Measurements from ENCODE around the gene CD226.
"Not testable (repeated sequence)": the region's sequence is repeated elsewhere in the genome, so short reads cannot be mapped to it uniquely, and the experiment has no call there.

CD226 gene

DNA sequence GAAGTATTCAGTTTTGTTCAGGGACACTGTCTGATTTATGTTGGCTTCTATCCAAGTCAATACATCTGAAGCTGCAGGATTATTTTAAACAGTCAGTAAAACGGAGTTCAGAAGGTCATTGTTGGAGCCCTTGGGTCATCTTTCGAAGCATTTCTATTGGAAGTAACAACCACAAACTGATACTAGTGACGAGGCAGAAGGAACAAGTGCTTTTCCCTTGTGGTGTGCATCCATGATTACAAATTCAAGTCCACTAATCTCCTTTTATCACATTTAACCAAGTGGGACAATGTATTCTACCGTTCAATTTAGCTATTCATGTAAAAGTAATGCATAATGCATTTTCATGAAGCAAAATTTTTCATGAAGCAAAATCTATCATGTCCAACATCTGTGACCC, 76.9 kb downstream of the CD226 start:
- TF ChIP-seq, protein P1, sequence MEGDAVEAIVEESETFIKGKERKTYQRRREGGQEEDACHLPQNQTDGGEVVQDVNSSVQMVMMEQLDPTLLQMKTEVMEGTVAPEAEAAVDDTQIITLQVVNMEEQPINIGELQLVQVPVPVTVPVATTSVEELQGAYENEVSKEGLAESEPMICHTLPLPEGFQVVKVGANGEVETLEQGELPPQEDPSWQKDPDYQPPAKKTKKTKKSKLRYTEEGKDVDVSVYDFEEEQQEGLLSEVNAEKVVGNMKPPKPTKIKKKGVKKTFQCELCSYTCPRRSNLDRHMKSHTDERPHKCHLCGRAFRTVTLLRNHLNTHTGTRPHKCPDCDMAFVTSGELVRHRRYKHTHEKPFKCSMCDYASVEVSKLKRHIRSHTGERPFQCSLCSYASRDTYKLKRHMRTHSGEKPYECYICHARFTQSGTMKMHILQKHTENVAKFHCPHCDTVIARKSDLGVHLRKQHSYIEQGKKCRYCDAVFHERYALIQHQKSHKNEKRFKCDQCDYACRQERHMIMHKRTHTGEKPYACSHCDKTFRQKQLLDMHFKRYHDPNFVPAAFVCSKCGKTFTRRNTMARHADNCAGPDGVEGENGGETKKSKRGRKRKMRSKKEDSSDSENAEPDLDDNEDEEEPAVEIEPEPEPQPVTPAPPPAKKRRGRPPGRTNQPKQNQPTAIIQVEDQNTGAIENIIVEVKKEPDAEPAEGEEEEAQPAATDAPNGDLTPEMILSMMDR (IDR thresholded peaks at IDR 0.05; ENCODE audit: borderline replicate concordance, extremely low read depth, low read length, poor library complexity, severe bottlenecking), result no peak
- TF ChIP-seq EZH2 (IDR thresholded peaks at IDR 0.05; ENCODE audit: borderline replicate concordance, low read depth, low read length, severe bottlenecking), result no peak
- H4K20me1 ChIP-seq (ENCODE audit: insufficient read depth, low read length), result no peaks in the 10 kb centered on the region
- H3K36me3 ChIP-seq (ENCODE audit: insufficient read depth, low read length), result no peaks in the 10 kb centered on the region
- H2AFZ ChIP-seq (ENCODE audit: low read depth, low read length), result no peak overlapping the region
- H3K27me3 ChIP-seq (ENCODE audit: insufficient read depth, low read length, poor library complexity), result no peaks in the 10 kb centered on the region
- no peaks in the 10 kb centered on the region for H3K79me2 ChIP-seq (ENCODE audit: insufficient read depth, low read length)
- H3K27ac ChIP-seq (ENCODE audit: low read length), result no peak overlapping the region
- H3K9me3 ChIP-seq (ENCODE audit: insufficient read depth, low read length, severe bottlenecking), result no peaks in the 10 kb centered on the region
- no peak overlapping the region for H3K9ac ChIP-seq (ENCODE audit: low read depth, low read length)
- H3K4me2 ChIP-seq (ENCODE audit: insufficient read depth, low read length), result no peak overlapping the region
- ATAC-seq (ENCODE audit: insufficient read depth, low read depth) (no peak), DNase-seq (no peak)
- no peaks in the 10 kb centered on the region for H3K4me1 ChIP-seq (ENCODE audit: insufficient read depth, low read length)
- no peak overlapping the region for H3K4me3 ChIP-seq (ENCODE audit: low read depth in 1 of 2, low read length in 2 of 2)

DNA sequence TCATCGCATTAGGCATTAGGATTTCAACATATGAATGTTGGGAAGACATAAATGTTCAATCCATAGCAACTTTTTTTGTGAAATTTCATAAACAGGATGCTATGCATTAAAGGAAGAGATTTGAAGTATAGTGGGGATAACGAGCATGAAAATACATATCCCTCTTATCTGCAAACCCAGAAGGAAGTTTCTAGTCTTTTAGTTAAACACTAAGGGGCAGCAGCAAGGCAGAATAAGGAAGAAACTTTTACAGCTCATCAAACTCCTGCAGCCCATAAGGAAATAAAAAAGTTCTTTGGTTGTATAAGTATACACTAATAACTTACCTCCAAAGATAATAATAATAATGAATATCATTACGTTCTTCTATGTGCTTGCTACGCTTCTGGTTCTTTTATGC, 81.5 kb downstream of the CD226 start:
- H3K4me3 ChIP-seq (ENCODE audit: low read depth in 1 of 2, low read length in 2 of 2), result no peak overlapping the region
- TF ChIP-seq, protein P1 (IDR thresholded peaks at IDR 0.05; ENCODE audit: borderline replicate concordance, extremely low read depth, low read length, poor library complexity, severe bottlenecking), result no peak
- no peak for TF ChIP-seq EZH2 (IDR thresholded peaks at IDR 0.05; ENCODE audit: borderline replicate concordance, low read depth, low read length, severe bottlenecking)
- H4K20me1 ChIP-seq (ENCODE audit: insufficient read depth, low read length), result no peaks in the 10 kb centered on the region
- no peaks in the 10 kb centered on the region for H3K4me1 ChIP-seq (ENCODE audit: insufficient read depth, low read length)
- no peaks in the 10 kb centered on the region for H3K79me2 ChIP-seq (ENCODE audit: insufficient read depth, low read length)
- ATAC-seq (ENCODE audit: insufficient read depth, low read depth) (no peak), DNase-seq (no peak)
- no peaks in the 10 kb centered on the region for H3K36me3 ChIP-seq (ENCODE audit: insufficient read depth, low read length)
- H3K9me3 ChIP-seq (ENCODE audit: insufficient read depth, low read length, severe bottlenecking), result no peaks in the 10 kb centered on the region
- H3K4me2 ChIP-seq (ENCODE audit: insufficient read depth, low read length), result no peak overlapping the region
- no peak overlapping the region for H2AFZ ChIP-seq (ENCODE audit: low read depth, low read length)
- H3K27me3 ChIP-seq (ENCODE audit: insufficient read depth, low read length, poor library complexity), result no peaks in the 10 kb centered on the region
- no peak overlapping the region for H3K27ac ChIP-seq (ENCODE audit: low read length)
- H3K9ac ChIP-seq (ENCODE audit: low read depth, low read length), result no peak overlapping the region

DNA sequence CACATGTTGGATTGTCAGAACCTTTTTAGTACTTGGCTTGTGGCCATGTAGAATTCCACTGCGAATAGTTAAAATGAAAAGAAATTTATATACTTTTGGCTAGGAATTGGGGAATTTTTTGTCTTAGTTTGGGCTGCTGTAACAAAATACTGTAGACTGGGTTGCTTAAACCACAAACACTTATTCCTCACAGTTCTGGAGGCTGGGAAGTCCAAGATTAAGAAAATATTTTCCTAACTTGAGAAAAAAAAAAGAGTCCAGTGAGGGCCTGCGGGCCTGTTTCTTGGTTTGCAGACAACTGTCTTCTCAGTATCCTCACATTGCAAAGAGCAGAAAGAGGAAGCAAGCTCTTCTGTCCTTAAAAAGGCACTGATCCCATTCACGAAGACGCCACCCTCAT, 81.9 kb downstream of the CD226 start:
- DNase-seq, result no peak
- TF ChIP-seq, protein P1 (IDR thresholded peaks at IDR 0.05; ENCODE audit: borderline replicate concordance, extremely low read depth, low read length, poor library complexity, severe bottlenecking), result no peak
- TF ChIP-seq EZH2 (IDR thresholded peaks at IDR 0.05; ENCODE audit: borderline replicate concordance, low read depth, low read length, severe bottlenecking), result no peak

DNA sequence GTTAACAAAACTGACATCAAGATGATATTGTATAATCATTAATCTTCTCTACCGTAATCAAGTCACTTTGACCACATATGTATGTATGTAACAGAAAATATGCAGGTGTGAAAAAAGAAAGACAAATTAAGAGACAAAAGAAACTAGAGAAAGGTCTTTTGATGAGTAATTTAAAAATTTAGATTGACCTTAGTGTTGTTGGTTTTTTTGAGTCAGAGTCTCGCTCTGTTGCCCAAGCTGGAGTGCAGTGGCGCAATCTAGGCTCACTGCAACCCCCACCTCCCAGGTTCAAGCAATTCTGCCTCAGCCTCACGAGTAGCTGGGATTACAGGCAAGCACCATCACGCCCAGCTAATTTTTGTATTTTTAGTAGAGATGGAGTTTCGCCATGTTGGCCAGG, 82.9 kb downstream of the CD226 start:
- not testable (repeated sequence) for H3K4me2 ChIP-seq (ENCODE audit: insufficient read depth, low read length); ATAC-seq (ENCODE audit: insufficient read depth, low read depth); H3K27me3 ChIP-seq (ENCODE audit: insufficient read depth, low read length, poor library complexity); H4K20me1 ChIP-seq (ENCODE audit: insufficient read depth, low read length); H3K4me3 ChIP-seq (ENCODE audit: low read depth in 1 of 2, low read length in 2 of 2); H3K79me2 ChIP-seq (ENCODE audit: insufficient read depth, low read length); H2AFZ ChIP-seq (ENCODE audit: low read depth, low read length); H3K4me1 ChIP-seq (ENCODE audit: insufficient read depth, low read length); H3K27ac ChIP-seq (ENCODE audit: low read length); H3K9me3 ChIP-seq (ENCODE audit: insufficient read depth, low read length, severe bottlenecking); DNase-seq; H3K9ac ChIP-seq (ENCODE audit: low read depth, low read length); H3K36me3 ChIP-seq (ENCODE audit: insufficient read depth, low read length)

More for the DNA sequence above, 81.9 kb downstream of the CD226 start:
- Histone ChIP-seq H3K36me3 (ENCODE audit: insufficient read depth, low read length) (no peaks in the 10 kb centered on the region), H2AFZ (ENCODE audit: low read depth, low read length) (no peak overlapping the region), H3K79me2 (ENCODE audit: insufficient read depth, low read length) (no peaks in the 10 kb centered on the region), H3K9me3 (ENCODE audit: insufficient read depth, low read length, severe bottlenecking) (no peaks in the 10 kb centered on the region), H4K20me1 (ENCODE audit: insufficient read depth, low read length) (no peaks in the 10 kb centered on the region), H3K27ac (ENCODE audit: low read length) (no peak overlapping the region), H3K9ac (ENCODE audit: low read depth, low read length) (no peak overlapping the region), H3K4me1 (ENCODE audit: insufficient read depth, low read length) (no peaks in the 10 kb centered on the region), H3K27me3 (ENCODE audit: insufficient read depth, low read length, poor library complexity) (no peaks in the 10 kb centered on the region), H3K4me3 (ENCODE audit: low read depth in 1 of 2, low read length in 2 of 2) (no peak overlapping the region), H3K4me2 (ENCODE audit: insufficient read depth, low read length) (no peak overlapping the region)
- ATAC-seq (ENCODE audit: insufficient read depth, low read depth), result no peak
